ENCODE results near the gene SUMO4.

Gene SUMO4

DNA sequence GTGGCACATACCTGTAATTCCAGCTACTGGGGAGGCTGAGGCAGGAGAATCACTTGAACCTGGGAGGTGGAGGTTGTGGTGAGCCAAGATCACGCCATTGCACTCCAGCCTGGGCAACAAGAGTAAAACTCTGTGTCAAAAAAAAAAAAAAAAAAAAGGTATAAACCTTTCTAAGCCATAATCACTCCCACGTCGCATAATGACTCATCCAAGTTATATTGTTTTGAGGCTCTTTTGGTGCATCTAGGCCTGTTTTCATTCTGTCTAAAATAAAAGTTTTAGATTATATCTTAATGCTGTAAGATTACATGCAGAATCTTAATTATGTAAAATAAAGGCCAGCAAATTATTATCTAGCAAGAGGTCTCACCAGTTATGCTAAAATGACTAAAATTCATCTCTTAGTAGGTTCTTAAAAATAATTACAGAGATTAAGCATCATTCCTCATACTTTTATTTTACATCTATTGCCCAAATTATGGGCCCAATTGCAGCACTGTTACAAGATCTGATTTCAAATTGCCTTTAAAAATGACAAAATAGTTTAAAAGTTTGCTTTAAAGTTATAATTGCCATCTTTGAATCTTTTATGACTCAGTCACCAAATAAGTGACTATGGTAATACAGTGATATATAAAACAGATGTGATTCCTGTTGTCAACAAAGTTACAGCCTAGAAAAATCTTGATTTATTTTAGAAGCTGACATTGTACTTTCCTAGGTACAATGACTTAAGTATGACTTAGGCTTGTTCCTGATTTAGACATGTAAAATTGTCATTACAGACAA lies 10.4 kb upstream of the SUMO4 start:
- DNase-seq (ENCODE audit: low spot score) = no peak

DNA sequence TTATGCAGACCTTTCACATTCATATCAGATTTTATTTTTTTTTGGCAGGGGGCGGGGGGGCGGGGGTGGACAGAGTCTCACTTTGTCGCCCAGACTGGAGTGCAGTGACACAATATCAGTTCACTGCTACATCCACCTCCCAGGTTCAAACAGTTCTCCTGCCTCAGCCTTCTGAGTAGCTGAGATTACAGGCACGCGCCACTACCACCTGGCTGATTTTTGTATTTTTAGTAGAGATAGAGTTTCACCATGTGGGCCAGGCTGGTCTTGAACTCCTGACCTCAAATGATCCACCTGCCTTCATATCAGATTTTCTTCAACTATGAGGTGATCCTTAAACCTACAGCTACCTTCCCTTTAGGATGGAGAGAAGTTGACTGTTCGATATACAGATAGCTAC lies 8.0 kb upstream of the SUMO4 start:
- DNase-seq (ENCODE audit: low spot score) = no peak

DNA sequence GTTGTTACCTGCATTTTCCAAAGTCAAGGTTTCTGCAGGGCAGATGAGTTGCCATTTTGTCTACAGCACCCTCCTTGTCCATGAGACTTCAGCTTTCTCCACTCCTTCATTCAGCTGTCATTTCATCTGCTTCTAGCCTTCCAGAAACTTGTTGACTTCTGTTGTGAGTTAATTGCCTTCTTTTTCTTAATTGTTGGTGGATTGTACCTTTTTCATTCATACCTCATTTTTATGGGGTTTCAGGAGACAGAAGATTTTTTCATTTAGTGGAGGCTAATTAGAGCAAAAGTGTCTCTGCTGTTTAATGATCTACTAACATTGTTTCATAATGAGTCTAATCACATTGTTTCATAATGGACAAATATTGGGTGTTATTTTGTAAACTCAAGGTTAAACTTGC lies 7.5 kb upstream of the SUMO4 start:
- no peak for DNase-seq (ENCODE audit: low spot score)

DNA sequence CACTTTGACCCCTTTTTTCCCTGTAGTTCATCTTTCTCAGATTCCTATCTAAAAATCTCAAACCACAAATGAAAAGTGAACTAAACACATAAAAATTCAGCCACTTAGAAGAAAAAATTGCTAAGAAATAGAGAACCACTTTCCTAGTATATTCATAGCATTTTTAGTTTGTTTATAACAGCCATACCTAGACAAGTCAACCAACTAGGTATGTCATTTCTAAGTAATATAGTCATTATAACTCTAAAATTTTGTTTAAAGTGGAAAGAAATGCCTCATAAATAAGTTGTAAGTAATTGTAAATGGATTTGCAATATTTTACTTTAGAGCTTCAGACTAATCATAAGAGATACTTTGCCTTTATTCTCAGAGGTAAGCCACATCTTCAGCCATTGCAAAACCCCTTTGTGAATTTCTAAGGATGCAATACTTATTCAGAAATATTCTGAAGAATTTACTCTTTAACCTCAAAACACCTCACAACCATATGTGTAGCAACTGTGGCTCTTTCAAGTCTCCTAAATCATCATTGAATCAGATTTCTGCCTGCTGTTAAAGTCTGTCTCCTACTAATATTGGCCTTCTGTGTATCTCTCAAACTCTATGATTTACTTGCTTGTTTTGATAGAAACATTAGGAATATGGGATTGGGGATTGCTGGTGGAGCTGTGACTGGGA lies 6.9 kb upstream of the SUMO4 start:
- DNase-seq (ENCODE audit: low spot score) = no peak

DNA sequence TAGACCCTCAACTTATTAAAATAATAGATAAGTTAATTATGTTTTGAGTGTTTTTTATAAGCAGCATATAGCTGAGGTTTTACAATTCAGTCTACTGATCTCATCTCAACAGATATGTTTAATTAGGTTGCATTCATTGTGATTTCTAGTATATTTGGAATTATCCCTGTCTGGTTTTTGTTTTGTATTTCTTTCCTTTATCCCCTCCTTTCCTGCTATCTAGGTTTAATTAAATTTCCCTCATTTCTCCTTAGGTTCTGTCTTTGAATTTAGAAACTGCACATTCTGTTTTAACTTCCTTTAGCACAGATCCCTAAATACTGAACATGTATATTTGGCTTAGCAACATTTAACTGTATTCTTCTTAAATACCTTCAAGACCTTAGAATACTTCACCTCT lies 4.9 kb upstream of the SUMO4 start:
- no peak for DNase-seq (ENCODE audit: low spot score)

DNA sequence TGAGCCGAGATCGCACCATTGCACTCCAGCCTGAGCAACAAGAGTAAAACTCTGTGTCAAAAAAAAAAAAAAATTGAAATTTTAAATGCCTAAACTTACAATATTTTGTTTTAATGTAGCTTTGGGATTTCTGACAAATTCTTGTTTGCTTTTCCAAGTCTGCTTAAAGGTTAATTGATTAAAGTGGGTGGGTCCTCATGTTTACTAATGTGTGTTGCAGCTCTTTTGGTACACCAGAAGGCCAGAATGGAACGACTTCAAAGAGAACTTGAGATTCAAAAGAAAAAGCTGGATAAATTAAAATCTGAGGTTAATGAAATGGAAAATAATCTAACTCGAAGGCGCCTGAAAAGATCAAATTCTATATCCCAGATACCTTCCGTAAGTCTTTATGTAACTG lies 2.7 kb upstream of the SUMO4 start:
- no peak for DNase-seq (ENCODE audit: low spot score)

DNA sequence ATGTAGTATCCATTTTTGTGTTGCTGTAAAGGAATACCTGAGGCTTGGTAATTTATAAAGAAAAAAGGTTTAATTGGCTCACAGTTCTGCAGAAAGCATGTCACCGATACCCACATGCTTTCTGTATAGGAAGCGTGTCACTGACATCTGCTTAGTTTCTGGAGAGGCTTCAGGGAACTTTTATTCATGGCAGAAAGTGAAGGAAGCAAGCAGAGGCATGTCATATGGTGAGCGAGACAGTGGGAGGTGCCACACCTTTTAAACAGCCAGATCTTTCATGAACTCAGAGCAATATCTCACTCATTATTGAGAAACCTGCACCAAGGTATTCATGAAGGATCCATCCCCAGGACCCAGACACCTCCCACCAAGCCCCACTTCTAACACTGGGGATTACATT lies 3.5 kb downstream of the SUMO4 start:
- no peak for DNase-seq (ENCODE audit: low spot score)

DNA sequence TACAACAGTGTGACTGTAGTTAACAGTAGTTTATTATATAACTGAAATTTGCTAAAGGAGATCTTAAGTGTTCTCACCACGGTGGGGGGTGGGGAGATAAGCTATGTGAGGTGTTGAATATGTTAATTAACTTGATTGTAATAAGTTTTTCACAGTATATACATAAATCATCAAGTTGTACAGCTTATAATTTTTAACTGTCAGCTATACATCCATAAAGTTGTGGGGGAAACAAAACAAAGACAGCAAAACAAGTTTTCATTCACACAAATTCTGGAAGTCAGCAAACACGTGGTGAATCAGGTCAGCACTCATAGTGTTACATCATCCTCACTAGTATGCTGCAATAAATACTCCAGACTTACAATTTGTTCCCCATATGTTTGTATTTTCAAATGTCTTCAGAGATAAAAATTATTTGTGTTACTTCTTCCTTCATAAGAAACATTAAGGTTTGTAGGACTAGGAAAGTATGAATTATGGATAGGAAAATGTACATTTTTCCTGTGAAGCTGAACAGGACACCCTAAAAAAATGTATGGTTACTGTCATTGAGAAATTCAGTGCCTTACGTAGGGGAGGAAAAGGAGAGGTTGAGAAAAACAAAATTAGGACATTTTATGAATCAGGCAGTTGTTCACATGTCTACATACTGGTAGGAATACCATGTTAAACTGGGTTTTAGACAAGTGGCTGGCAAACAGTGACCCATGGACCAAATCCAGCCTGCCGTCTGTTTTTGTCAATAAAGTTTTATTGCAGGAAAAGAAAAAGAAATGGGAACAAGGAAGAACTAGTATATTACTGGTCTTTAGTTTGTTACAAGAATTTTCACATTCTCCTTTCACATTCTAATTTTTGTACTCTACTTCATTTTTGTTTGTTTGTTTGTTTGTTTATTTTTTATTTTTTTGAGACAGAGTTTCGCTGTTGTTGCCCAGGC lies 6.0 kb downstream of the SUMO4 start:
- no peak for DNase-seq (ENCODE audit: low spot score)

DNA sequence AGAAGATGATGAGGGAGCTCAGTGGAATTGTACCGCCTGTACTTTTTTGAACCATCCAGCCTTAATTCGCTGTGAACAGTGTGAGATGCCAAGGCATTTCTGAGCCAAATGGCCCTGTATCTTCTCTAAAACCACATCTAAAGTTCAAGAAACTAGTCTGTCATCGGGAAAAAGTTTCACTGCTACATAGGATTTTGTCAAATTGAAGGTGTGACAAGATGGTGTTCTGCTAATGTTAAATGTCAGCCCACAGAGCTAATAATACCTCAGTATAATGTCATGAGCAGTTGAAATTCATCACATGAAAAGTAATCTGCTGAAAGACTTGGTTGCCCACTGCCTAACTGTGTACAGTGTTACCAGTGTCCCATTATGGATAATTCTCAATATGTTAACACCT lies 9.6 kb downstream of the SUMO4 start:
- DNase-seq (ENCODE audit: low spot score) = no peak

DNA sequence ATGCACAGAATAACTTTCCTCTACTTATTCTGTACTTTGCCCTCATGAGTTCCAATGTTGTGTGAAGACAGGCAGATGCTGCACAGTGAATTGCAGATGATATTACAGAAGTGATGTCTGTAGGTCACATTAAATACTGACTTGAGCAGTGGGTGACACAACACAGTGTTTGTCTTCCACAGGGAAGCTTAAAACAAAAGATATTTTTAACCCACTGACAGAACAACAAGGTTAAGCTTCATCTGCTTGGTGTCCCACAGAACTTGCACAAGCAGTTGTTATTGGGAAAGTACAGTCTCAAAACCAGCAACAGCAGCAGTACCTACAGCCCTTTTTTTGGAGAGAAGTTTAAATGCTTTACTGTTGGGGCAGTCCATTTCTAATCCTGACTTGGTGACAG lies 10.5 kb downstream of the SUMO4 start:
- no peak for DNase-seq (ENCODE audit: low spot score)

DNA sequence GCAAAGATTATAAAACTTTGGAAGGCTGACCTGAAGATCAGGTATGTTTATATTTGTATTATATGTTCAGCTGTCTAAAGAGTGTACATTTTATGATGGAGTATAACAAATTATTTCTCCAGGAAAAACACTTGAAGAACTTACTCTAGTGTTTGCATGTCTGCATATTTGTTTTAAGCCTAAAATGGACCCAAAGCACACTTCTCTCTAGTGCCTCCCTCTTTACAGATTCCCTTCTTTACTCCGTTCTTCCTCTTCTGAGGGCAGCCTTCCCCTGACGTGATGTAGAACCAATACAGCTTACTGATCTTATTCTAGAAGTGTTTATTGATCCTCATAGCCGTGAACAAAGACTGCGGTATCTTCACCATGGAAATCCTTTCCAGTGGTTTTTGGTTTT lies 13.9 kb downstream of the SUMO4 start:
- no peak for DNase-seq (ENCODE audit: low spot score)

DNA sequence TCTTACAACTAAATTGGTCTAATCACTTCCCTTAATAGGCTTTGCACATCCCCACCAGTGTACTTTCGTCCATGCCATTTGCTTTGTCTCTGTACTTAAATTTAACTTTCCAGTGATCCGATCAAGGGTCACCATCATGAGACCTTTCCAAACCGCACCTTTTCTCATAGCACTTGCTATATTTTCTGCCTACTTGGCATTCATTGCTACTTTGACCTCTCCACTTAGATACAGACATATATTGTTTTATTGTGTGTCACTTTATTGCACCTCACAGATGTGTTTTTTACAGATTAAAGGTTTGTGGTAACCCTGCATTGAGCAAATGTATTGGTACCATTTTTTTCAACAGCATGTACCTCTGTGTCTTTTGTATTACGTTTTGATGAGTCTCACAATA lies 14.8 kb downstream of the SUMO4 start:
- no peak for DNase-seq (ENCODE audit: low spot score)

DNA sequence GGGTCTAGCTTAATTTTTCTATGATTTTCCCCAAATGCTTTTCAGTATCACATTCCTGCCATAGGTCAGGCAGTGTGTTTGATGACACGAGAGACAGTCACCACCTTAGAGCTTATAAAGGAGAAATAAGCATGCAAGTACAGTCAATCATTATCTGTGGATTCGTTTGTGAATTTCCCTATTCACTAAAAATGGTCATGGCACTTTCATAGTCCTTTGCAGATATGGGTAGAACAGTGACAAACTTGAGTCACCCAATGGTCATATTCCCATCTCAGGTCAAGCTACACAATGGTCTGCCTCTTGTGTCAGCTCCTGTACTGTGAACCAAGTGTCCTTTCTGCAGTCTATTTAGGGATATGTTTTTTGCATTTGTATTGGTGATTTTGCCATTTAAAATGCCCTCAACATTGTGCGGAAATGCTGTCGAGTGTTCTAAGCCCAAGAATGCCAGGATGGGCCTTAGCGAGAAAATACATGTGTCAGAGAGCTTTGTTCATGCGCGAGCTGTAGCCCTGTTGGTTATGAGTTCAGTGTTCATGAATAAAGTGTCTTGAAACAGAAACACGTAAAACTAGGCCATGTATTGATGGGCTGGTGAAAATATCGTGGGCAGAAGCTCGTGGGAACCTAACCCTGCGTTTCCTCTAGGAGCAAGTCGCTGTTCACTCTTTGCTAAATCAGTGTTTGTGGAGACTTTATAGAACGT lies 19.8 kb downstream of the SUMO4 start:
- DNase-seq (ENCODE audit: low spot score) = no peak

DNA sequence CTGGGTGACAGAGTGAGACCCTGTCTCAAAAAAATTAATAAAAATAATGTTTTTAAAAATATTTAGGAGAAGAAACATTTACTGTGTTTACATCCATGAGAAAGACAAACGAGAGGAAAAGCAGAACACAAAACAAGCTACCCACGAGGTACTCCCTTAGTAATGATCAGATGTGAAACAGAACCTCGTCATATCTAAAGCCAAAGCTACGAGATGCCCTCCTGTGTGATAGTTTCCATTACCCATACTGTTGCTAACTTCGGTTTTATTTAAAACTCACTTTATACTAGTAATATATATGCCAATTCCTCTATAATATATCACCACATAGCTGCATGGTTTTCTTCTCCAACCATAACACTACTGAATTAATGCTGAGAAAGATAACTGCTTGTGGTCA lies 21.1 kb downstream of the SUMO4 start:
- no peak for DNase-seq (ENCODE audit: low spot score)

DNA sequence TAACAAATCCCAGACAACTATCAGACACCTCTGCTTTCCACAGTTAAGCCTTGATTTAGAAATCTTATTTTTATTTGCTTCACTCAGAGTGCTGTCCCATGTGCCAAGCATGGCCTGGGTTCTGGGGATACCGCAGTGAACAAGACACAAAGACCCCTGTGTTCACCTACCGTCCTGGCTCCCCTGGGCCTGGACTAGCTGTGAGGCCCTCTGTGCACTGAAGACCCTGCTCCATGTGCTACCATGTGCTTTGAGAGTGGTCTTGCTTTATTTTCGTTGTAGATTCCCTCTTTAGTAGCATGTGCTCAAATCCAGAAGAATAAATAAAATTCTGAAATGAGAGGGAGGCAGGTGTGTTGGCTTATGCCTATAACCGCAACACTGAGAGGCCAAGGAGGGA lies 22.5 kb downstream of the SUMO4 start:
- no peak for DNase-seq (ENCODE audit: low spot score)

DNA sequence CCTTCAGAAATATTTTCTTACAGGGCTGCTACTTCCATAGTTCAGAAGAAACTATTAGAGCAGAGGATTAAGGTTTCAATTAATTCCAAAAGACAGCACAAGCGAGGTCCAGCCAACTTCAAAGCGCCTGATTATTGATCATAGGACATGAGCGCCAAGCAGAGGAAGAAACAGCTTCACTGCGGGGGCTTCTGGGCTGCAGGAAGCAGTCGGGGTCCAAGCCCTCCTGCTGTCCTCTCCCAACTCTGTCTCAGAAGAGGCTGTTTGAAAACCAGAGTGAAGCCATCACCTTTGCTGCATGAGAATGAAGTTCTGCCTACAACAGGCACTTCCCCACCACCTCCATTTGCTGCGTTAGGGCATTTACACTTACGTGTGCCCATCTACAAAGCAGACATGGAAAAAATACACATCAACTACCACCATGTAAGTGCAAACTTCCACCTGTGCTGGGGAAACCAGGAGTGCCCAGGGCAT lies 23.9 kb downstream of the SUMO4 start:
- DNase-seq (ENCODE audit: low spot score) = no peak

DNA sequence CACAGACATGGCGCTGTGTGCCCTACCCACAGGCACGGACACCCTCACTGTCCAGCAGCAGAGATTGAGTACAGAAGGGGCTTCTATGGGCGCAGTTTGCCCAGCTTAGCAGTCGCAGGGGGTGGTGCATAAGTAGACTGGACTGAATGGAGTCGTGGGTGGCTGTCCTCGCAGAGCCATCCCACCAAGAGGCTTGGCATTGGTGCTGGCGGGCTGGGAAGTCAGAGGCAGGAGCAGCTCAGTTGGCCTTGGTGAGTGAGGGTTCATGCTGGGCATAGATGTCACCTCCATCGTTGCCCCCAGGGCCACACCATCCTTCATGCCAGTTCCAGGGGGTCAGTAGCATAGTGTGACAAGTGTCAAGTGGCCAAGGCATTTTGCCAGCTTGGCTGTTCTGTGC lies 25.2 kb downstream of the SUMO4 start:
- DNase-seq (ENCODE audit: low spot score) = no peak

DNA sequence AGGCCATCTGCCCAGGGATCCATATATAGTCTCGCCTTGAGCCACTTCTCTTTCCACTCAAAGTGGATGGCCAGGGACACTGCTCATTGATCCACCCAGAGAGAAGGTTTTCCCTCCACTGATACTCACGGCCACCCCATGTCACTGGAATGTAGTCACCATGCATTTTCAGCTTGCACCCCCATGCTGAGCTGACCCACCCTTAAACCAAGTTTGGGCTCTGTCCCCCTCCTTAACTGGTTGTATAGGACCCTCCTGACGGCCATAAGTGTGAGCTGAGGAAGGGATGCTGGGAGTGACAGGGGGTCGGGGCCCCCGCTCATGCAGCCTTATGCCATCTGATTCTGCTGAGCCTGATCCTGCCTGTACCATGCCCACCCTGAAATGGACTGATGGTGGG lies 25.7 kb downstream of the SUMO4 start:
- no peak for DNase-seq (ENCODE audit: low spot score)

DNA sequence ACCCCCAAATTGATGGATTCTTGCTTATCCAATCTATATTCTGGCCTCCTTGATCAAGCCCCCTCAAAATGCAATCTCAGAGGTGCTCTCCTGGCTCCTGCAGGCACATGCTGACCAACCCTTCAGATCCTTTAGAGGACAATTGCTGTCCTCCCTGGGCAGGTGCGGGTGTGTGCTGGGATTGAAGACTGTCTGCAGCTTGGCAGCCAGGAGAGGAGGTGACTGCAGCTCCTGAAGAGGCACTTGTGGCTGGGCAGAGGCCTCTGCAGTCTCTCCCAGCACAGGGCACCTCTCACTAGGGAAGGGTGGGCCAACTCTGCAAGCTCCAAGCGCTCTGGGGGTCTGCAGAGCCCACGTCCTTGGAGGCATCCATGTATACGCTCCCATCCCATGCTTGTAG lies 28.5 kb downstream of the SUMO4 start:
- DNase-seq (ENCODE audit: low spot score) = no peak

DNA sequence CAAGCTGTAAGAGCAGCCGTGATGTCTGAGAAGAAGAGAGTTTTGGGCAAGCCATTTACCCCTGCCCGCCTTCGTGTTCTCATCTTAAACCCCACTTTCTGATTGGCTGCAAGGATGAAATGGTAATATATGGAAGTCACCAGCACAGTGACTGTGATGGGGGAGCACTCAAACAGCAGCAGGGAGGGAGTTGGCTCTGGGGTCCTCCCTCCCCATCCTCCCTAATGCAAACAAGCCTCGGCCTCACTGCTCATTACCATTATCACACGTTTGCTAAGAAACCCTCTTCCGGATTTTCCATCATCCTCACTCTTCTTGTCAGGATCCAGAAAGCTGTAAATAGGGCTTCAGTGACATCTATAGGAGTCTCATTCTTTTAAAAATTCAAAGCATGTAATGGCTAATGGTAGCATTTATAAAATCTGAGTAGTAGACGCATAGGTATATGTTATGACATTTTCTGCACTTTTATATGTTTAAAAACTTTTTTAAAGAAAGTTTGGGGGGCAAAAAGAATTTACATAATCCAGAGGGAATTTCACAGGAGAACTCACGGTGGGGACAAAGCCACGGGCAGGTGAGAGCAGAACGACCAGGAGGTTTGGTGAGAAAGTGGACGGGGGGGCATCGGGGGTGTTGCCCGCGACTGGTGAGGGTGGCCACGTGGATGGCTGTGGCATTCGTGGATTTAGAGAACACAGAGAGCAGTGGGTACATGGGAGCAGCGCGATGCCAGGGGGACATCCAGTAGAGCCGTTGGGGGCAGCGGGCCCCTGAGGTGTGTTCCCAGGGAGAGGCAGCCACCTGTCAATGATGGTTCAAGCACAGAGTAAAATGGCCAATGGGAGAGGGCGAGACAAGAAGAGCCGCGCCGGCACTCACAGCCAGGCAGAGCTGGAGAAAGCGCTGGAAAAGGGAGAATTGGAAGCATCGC lies 29.6 kb downstream of the SUMO4 start:
- DNase-seq (ENCODE audit: low spot score) = no peak
